Liver (tissue), 9 donors: ENCODE results near the gene CSF2RB. TPM values are rescaled to one million over a fixed set of nuclear protein-coding genes. Genes with fewer than 3 reads are reported as not detected.

Experiments used
- DNase-seq: peaks from one replicate; pipeline ENCODE4 v3.0.0-alpha.2; 2017; ENCODE audit warnings: low spot score
- H3K27ac ChIP-seq, 2 donors: one replicate each; pipeline ENCODE4 v1.7.0; 2013; ENCODE audit warnings: inconsistent platforms in 2 of 2, low read length in 2 of 2, control low read depth in 1 of 2, low read depth in 1 of 2, mild to moderate bottlenecking in 1 of 2
- H3K27me3 ChIP-seq, 4 donors: one replicate each; pipeline versions ENCODE4 v1.6.1 to v1.7.0; 2013; ENCODE audit warnings: low read length in 3 of 4, inconsistent platforms in 1 of 4, mild to moderate bottlenecking in 1 of 4, moderate library complexity in 1 of 4; ENCODE audit not compliant: control insufficient read depth in 4 of 4, insufficient read depth in 4 of 4
- H3K36me3 ChIP-seq, 4 donors: one replicate each; pipeline versions ENCODE4 v1.6.1 to v1.7.0; 2013; ENCODE audit warnings: low read length in 3 of 4, mild to moderate bottlenecking in 3 of 4, low read depth in 1 of 4, moderate library complexity in 1 of 4; ENCODE audit not compliant: control insufficient read depth in 4 of 4, insufficient read depth in 3 of 4
- H3K4me1 ChIP-seq, 4 donors: one replicate each; pipeline versions ENCODE4 v1.6.1 to v1.7.0; 2013; ENCODE audit warnings: low read length in 3 of 4, mild to moderate bottlenecking in 3 of 4, moderate library complexity in 1 of 4; ENCODE audit not compliant: control insufficient read depth in 4 of 4, insufficient read depth in 4 of 4
- H3K4me3 ChIP-seq, 3 donors: one replicate each; pipeline versions ENCODE4 v1.6.1 to v1.7.0; 2013; ENCODE audit warnings: low read length in 3 of 3, control low read depth in 1 of 3, low read depth in 1 of 3, mild to moderate bottlenecking in 1 of 3
- H3K9ac ChIP-seq, 2 donors: one replicate each; pipeline ENCODE4 v1.7.0; 2013; ENCODE audit warnings: low read length in 2 of 2, mild to moderate bottlenecking in 2 of 2, moderate library complexity in 2 of 2, control low read depth in 1 of 2, low read depth in 1 of 2
- H3K9me3 ChIP-seq, 4 donors: one replicate each; pipeline versions ENCODE4 v1.6.1 to v1.7.0; 2013; ENCODE audit warnings: low read length in 3 of 4; ENCODE audit not compliant: control insufficient read depth in 4 of 4
- CTCF ChIP-seq: fragments of 150-350 bp; IDR thresholded peaks from 2 replicates; pipeline ENCODE4 v1.5.1; 2017; ENCODE audit warnings: improper control_type of control experiment, low read depth, low read length; ENCODE audit not compliant: missing input control
- EGR1 ChIP-seq, 2 donors: IDR thresholded peaks; 2 replicates each; pipeline ENCODE4 v1.6.1; 2016 to 2018; ENCODE audit warnings: antibody characterized with exemption in 2 of 2, low read depth in 2 of 2
- FOXA1 ChIP-seq: IDR thresholded peaks from 2 replicates; pipeline ENCODE4 v1.6.1; 2016; ENCODE audit warnings: antibody characterized with exemption
- FOXA2 ChIP-seq: IDR thresholded peaks from 2 replicates; pipeline ENCODE4 v1.6.1; 2016; ENCODE audit warnings: antibody characterized with exemption
- GABPA ChIP-seq, 2 donors: IDR thresholded peaks in 1 of 2; conservative IDR thresholded peaks in 1 of 2; 2 replicates each; pipeline ENCODE4 v1.6.1; 2016; ENCODE audit warnings: antibody characterized with exemption in 2 of 2, mild to moderate bottlenecking in 1 of 2, moderate library complexity in 1 of 2
- HNF4A ChIP-seq, 2 donors: conservative IDR thresholded peaks; 2 replicates each; pipeline ENCODE4 v1.6.1; 2016; ENCODE audit warnings: antibody characterized with exemption in 2 of 2, mild to moderate bottlenecking in 2 of 2
- HNF4G ChIP-seq: IDR thresholded peaks from 2 replicates; pipeline ENCODE4 v1.6.1; 2016; ENCODE audit warnings: antibody characterized with exemption
- JUND ChIP-seq, 2 donors: IDR thresholded peaks; 2 replicates each; pipeline ENCODE4 v1.6.1; 2016; ENCODE audit warnings: antibody characterized with exemption in 2 of 2
- NR2F2 ChIP-seq: IDR thresholded peaks from 2 replicates; pipeline ENCODE4 v1.6.1; 2016; ENCODE audit warnings: antibody characterized with exemption
- RXRA ChIP-seq, 2 donors: IDR thresholded peaks; 2 replicates each; pipeline ENCODE4 v1.6.1; 2017 to 2018; ENCODE audit warnings: antibody characterized with exemption in 2 of 2, mild to moderate bottlenecking in 1 of 2
- SP1 ChIP-seq: IDR thresholded peaks from 2 replicates; pipeline ENCODE4 v1.6.1; 2018; ENCODE audit warnings: antibody characterized with exemption, mild to moderate bottlenecking
- YY1 ChIP-seq: IDR thresholded peaks from 2 replicates; pipeline ENCODE4 v1.6.1; 2016; ENCODE audit warnings: antibody characterized with exemption, mild to moderate bottlenecking
- WGBS: extraction: QIAGEN DNeasy Blood & Tissue Kit; methylation state at CpG from one replicate; pipeline ENCODE4 v1.1.7; 2013; 5-methylcytosine and 5-hydroxymethylcytosine counted together
- polyA plus RNA-seq, 2 donors: library from polyadenylated mRNA; stranded (reverse) in 1 of 2; unstranded in 1 of 2; fragments of 200-250 nt in 1 of 2; fragments of >200 nt in 1 of 2; fragmentation: Nextera tagmentation in 1 of 2; extraction: Ambion mirVana in 1 of 2; gene quantifications; one replicate each; pipeline versions ENCODE4 v1.2.1 to v1.2.3, GENCODE V29; 2013 to 2015
- total RNA-seq, 2 donors: library from RNA; depleted of rRNA; stranded (reverse); fragments of >200 nt; gene quantifications; one replicate each; pipeline ENCODE4 v1.2.3, GENCODE V29; 2014
- TF ChIP-seq, protein P1 (sequence below): IDR thresholded peaks from 2 replicates; pipeline ENCODE4 v1.6.1; 2016; ENCODE audit warnings: antibody characterized with exemption, mild to moderate bottlenecking
- TF ChIP-seq, protein P2 (sequence below): IDR thresholded peaks from 2 replicates; pipeline ENCODE4 v1.6.1; 2016; ENCODE audit warnings: antibody characterized with exemption
- TF ChIP-seq, protein P3 (sequence below): IDR thresholded peaks from 2 replicates; pipeline ENCODE4 v1.6.1; 2016; ENCODE audit warnings: antibody characterized with exemption
- donor health status: healthy.
- donor health status: healthy.
- donor health status: healthy.
- donor health status: healthy.
- donor health status: healthy.

Gene CSF2RB
- total and polyA plus RNA-seq, 4 donors: 0.72 to 10.5 (median 2.3) TPM

DNA sequence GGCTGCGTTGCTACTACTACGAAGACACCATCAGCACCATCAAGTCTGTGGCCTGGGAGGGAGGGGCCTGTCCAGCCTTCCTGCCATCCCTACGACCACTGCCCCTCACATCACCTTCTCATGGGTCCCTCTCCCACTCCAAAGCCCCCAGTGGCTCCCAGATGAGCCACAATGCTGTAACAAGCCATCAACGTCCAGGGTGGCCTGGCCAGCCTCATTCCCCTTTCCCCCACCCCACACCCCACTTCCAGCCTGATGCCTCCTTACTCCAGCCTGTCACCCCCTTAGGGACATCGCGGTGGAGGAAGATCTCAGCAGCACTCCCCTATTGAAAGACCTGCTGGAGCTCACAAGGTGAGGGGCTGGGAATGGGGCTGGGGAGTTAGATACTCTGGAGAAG, 37.7 kb upstream of the CSF2RB start:
- Histone ChIP-seq H3K4me3 (no peak overlapping the region), H3K27ac (no peak overlapping the region), H3K9ac (no peak overlapping the region), H3K27me3 (peaks cover 0 to 9% (median 0%) of the 10 kb centered on the region in 4 donors), H3K9me3 (no peaks in the 10 kb centered on the region), H3K4me1 (peaks cover 7 to 16% (median 13%) of the 10 kb centered on the region in 4 donors), H3K36me3 (no peaks in the 10 kb centered on the region)
- no peak for DNase-seq
- 86% methylated on average over 6 of the region's 6 CpGs for WGBS
- TF ChIP-seq HNF4G: no peak
- no peak for TF ChIP-seq NR2F2
- no peak for TF ChIP-seq CTCF
- no peak for TF ChIP-seq JUND (IDR thresholded peaks at IDR 0.05)

DNA sequence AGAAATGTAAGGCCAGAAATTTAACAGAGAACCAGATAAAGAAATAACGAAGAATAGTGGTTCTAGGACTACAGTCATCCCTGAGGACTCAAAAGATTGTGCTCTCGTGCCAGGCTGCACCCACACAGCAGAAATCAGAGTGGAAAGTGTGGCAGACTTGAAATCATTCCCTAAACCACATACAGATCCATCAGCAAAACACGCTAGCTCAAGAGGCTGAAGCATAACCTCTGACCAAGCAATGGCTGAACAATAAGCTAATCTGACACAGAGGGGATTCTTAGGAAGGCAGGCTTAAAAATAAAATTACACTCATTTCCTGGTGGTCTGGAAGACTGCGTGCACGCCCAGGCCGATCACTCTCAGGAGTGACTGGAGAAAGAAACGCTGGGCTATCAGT, 33.7 kb upstream of the CSF2RB start:
- DNase-seq: no peak
- no peak overlapping the region for H3K4me3 ChIP-seq
- no peak overlapping the region for H3K9ac ChIP-seq
- H3K36me3 ChIP-seq: no peaks in the 10 kb centered on the region
- TF ChIP-seq FOXA1 (no peak), FOXA2 (no peak), CTCF (no peak), RXRA (IDR thresholded peaks at IDR 0.05) (no peak), EGR1 (IDR thresholded peaks at IDR 0.05; ENCODE audit: low read depth in 2 of 2) (no peak), SP1 (no peak), HNF4G (no peak), NR2F2 (no peak), YY1 (no peak), HNF4A (conservative IDR thresholded peaks at IDR 0.05) (no peak), GABPA (IDR thresholded peaks at IDR 0.05 in 1 of 2, conservative IDR thresholded peaks at IDR 0.05 in 1 of 2) (no peak), JUND (IDR thresholded peaks at IDR 0.05) (no peak)
- TF ChIP-seq, protein P1, sequence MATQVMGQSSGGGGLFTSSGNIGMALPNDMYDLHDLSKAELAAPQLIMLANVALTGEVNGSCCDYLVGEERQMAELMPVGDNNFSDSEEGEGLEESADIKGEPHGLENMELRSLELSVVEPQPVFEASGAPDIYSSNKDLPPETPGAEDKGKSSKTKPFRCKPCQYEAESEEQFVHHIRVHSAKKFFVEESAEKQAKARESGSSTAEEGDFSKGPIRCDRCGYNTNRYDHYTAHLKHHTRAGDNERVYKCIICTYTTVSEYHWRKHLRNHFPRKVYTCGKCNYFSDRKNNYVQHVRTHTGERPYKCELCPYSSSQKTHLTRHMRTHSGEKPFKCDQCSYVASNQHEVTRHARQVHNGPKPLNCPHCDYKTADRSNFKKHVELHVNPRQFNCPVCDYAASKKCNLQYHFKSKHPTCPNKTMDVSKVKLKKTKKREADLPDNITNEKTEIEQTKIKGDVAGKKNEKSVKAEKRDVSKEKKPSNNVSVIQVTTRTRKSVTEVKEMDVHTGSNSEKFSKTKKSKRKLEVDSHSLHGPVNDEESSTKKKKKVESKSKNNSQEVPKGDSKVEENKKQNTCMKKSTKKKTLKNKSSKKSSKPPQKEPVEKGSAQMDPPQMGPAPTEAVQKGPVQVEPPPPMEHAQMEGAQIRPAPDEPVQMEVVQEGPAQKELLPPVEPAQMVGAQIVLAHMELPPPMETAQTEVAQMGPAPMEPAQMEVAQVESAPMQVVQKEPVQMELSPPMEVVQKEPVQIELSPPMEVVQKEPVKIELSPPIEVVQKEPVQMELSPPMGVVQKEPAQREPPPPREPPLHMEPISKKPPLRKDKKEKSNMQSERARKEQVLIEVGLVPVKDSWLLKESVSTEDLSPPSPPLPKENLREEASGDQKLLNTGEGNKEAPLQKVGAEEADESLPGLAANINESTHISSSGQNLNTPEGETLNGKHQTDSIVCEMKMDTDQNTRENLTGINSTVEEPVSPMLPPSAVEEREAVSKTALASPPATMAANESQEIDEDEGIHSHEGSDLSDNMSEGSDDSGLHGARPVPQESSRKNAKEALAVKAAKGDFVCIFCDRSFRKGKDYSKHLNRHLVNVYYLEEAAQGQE: no peak
- TF ChIP-seq, protein P2, sequence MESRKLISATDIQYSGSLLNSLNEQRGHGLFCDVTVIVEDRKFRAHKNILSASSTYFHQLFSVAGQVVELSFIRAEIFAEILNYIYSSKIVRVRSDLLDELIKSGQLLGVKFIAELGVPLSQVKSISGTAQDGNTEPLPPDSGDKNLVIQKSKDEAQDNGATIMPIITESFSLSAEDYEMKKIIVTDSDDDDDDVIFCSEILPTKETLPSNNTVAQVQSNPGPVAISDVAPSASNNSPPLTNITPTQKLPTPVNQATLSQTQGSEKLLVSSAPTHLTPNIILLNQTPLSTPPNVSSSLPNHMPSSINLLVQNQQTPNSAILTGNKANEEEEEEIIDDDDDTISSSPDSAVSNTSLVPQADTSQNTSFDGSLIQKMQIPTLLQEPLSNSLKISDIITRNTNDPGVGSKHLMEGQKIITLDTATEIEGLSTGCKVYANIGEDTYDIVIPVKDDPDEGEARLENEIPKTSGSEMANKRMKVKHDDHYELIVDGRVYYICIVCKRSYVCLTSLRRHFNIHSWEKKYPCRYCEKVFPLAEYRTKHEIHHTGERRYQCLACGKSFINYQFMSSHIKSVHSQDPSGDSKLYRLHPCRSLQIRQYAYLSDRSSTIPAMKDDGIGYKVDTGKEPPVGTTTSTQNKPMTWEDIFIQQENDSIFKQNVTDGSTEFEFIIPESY: no peak
- TF ChIP-seq, protein P3, sequence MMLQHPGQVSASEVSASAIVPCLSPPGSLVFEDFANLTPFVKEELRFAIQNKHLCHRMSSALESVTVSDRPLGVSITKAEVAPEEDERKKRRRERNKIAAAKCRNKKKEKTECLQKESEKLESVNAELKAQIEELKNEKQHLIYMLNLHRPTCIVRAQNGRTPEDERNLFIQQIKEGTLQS: no peak
- no peaks in the 10 kb centered on the region for H3K4me1 ChIP-seq
- H3K27me3 ChIP-seq: peaks cover 0 to 9% (median 0%) of the 10 kb centered on the region in 4 donors
- WGBS: 79% methylated on average over 7 of the region's 7 CpGs
- H3K9me3 ChIP-seq: no peaks in the 10 kb centered on the region
- H3K27ac ChIP-seq: no peak overlapping the region
